Activated CD4-positive, alpha-beta T cell treated with anti-CD3 and anti-CD28 coated beads, Interleukin-2, amount 10 ng/mL, durations not matched to agents 24 days and 14 days (primary cell): ENCODE data around the gene NISCH. TPM values are rescaled to one million over a fixed set of nuclear protein-coding genes. Genes with fewer than 3 reads are reported as not detected.

Source experiments
- DNase-seq: peaks from one replicate; pipeline ENCODE4 v3.0.0; 2022
- H3K27ac Mint-ChIP-seq: one replicate; pipeline ENCODE4 v1.8.0; 2022; ENCODE audit warnings: mild to moderate bottlenecking, mixed read lengths
- H3K27me3 Mint-ChIP-seq: one replicate; pipeline ENCODE4 v1.8.0; 2022; ENCODE audit warnings: mixed read lengths
- H3K36me3 Mint-ChIP-seq: one replicate; pipeline ENCODE4 v1.8.0; 2022; ENCODE audit warnings: low read depth, mild to moderate bottlenecking, mixed read lengths
- H3K4me1 Mint-ChIP-seq: one replicate; pipeline ENCODE4 v1.8.0; 2021; ENCODE audit warnings: mixed read lengths
- H3K4me3 Mint-ChIP-seq: one replicate; pipeline ENCODE4 v1.8.0; 2022; ENCODE audit warnings: mild to moderate bottlenecking, moderate library complexity, mixed read lengths
- H3K9me3 Mint-ChIP-seq: one replicate; pipeline ENCODE4 v1.8.0; 2021; ENCODE audit warnings: mixed read lengths
- intact Hi-C: fragments of 100-400 bp; cut with micrococcal nuclease; formaldehyde crosslinking; loops from one replicate; pipeline ENCODE4 v1.15.1; 2023
- total RNA-seq: library from RNA; stranded (reverse); gene quantifications from 2 replicates; pipeline ENCODE4 v1.2.3, GENCODE V29; 2022

Gene NISCH
- total RNA-seq, 1 donor from 2014 or later: 72.6 TPM

DNA sequence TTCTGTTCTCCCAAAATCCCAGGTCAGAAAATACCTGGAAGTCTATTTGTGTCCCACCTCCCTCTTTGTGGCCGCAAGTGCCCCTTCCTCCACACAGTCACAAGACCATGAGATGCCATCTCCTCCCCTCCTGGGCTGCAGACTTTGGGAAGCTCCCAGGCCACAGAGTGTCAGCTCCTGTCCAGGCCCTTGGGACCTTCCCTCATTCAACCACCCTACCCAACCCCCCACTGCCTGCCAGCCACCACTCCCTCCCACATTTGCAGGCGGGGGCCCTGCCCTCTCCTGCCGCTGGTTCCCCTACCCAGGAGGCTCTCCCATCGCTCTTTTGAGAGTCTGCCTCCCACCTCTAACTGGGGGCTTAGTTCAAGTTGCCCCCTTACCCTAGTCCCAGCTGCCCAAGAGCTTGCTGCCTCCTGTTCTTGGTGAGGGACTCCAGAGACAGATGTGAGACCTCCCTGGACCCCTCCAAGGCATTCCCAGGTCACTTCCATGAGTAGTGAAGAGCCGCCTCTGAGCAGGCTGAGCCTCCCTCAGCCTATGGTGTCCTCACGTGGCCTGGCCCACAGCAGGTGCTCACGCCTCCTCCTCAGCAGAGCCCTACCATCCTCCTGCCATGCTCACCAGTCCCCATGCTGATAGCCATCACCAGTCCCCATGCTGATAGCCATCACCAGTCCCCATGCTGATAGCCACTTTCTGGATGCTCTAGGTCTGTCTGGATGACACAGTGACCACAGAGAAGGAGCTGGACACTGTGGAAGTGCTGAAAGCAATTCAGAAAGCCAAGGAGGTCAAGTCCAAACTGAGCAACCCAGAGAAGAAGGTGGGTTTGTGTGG is 23.9 kb downstream of the NISCH start:
- intact Hi-C loops: no loop called here
- H3K4me3 Mint-ChIP-seq: no peak overlapping the region
- H3K27ac Mint-ChIP-seq: no peak overlapping the region
- no peaks in the 10 kb centered on the region for H3K4me1 Mint-ChIP-seq
- no peak for DNase-seq
- peaks cover 60% of the 10 kb centered on the region for H3K36me3 Mint-ChIP-seq
- no peaks in the 10 kb centered on the region for H3K27me3 Mint-ChIP-seq
- H3K9me3 Mint-ChIP-seq: no peaks in the 10 kb centered on the region

GRCh38 chr3:52479877-52480575 is 24.6 kb downstream of the NISCH start:
- H3K27me3 Mint-ChIP-seq: no peaks in the 10 kb centered on the region

GRCh38 chr3:52480768-52481715 is 25.6 kb downstream of the NISCH start:
- H3K4me1 Mint-ChIP-seq: no peaks in the 10 kb centered on the region

More at GRCh38 chr3:52479877-52480575, 24.6 kb downstream of the NISCH start:
- Mint-ChIP-seq H3K4me1 (no peaks in the 10 kb centered on the region), H3K36me3 (peaks cover 58% of the 10 kb centered on the region), H3K4me3 (no peak overlapping the region), H3K9me3 (no peaks in the 10 kb centered on the region), H3K27ac (no peak overlapping the region)
- intact Hi-C loops: no loop called here
- DNase-seq: no peak

DNA sequence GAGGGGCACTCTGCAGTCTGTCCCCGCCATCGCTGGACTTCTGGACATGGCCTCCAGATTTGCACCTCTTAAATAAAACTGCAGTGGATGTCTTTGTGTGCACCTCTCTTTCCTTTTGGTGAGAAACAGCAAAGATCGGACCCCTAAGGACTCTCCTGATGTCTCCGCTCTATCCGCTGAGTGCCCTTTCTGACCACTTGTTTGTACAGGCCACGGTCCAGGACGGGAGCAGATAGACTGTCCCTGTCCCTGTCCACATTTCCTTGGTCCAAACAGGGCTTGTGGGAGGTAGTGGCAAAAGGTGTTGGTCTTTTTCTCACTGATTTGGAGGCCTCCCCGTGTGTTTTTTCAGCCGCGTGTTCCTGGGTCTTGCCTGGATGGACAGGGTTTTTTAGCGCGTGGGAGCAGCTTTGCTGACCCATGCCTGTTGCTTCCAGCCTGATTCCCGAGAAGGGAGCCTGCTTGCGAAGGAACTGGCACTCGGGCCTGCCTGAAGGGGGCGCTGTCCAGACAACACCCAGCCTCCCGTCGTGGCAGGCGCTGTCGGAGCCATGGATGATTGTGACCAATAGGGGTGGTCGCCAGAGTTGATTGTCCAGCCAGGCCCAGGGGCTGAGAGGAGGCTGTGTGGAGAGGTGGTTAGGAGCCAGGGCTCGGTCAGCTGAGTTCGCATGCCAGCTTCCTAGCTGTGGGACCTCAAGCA is 26.6 kb downstream of the NISCH start:
- Mint-ChIP-seq H3K4me1 (no peaks in the 10 kb centered on the region), H3K36me3 (peaks cover 53% of the 10 kb centered on the region), H3K9me3 (no peaks in the 10 kb centered on the region), H3K4me3 (no peak overlapping the region), H3K27ac (no peak overlapping the region), H3K27me3 (no peaks in the 10 kb centered on the region)
- DNase-seq: peak; percentile 67
- intact Hi-C loops: no loop called here

More at GRCh38 chr3:52480768-52481715, 25.6 kb downstream of the NISCH start:
- no peak for DNase-seq
- Mint-ChIP-seq H3K36me3 (peaks cover 55% of the 10 kb centered on the region), H3K27ac (no peak overlapping the region), H3K4me3 (no peak overlapping the region), H3K9me3 (no peaks in the 10 kb centered on the region), H3K27me3 (no peaks in the 10 kb centered on the region)
- intact Hi-C loops: no loop called here

DNA sequence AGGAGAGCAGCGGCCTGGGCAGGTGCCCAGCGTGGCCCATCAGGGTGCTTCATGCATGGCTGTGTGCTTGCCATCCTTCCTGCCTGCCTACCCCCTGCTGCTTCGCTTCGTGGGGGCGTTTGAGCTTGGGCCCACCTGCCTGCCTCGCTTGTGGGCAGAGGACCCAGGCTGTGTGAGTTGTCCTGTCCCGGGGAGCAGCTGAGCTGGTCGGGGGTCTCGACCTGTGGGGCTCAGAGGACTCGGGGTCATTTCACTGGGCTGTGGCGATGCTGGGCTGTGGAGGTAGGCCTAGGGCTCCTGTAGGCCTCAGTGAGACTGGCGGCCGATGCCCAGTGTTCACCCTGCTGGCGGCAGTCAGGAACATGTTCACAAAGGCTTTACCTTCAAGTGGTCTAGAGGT is 27.7 kb downstream of the NISCH start:
- Mint-ChIP-seq H3K36me3 (peaks cover 50% of the 10 kb centered on the region), H3K9me3 (no peaks in the 10 kb centered on the region), H3K27me3 (no peaks in the 10 kb centered on the region), H3K4me3 (no peak overlapping the region), H3K27ac (no peak overlapping the region), H3K4me1 (no peaks in the 10 kb centered on the region)
- intact Hi-C loops: no loop called here
- DNase-seq: no peak

DNA sequence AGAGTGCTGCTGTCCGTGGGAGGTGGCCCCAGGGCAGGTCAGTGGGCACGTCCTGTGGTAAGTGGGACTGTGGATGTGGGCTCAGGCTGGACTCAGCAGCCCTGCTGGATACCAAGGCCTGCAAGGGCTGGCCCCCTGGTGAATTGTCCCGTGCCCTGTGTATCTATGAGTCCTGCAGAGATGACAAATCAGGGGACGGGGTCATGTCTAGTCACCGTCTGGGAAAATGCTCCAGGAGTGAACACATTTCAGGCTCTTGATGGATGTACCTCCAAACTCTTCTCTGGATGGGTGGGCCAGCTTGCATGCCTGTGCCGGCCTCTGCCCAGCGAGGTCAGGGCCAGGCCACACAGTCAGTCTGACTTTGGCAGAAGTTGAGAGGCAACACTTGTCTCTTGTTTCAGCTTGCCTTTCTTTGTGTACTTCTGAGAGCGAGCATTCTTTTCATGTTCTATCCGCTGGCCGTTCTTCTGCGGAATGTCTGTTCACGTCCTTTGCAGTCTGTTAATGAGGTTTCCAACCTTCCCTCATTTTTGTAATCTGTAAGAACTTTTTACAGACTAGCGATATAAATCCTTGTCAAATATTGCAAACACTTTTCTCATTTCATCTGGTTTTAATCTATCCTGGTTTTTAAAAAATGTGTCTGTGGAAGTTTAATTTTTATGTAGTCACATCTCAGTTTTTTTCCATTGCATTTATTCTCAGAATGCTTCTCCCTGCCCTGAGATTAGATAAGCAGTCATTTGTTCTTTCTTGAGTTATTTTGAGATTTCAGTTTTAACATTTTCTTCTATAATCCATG is 28.4 kb downstream of the NISCH start:
- H3K27me3 Mint-ChIP-seq: no peaks in the 10 kb centered on the region
- H3K36me3 Mint-ChIP-seq: peaks cover 48% of the 10 kb centered on the region
- DNase-seq: no peak
- no peak overlapping the region for H3K27ac Mint-ChIP-seq
- H3K9me3 Mint-ChIP-seq: no peaks in the 10 kb centered on the region
- intact Hi-C loops: no loop called here
- no peaks in the 10 kb centered on the region for H3K4me1 Mint-ChIP-seq
- H3K4me3 Mint-ChIP-seq: no peak overlapping the region

GRCh38 chr3:52484680-52485461 is 29.5 kb downstream of the NISCH start:
- H3K4me1 Mint-ChIP-seq: no peaks in the 10 kb centered on the region
- H3K27ac Mint-ChIP-seq: no peak overlapping the region
- no peak overlapping the region for H3K4me3 Mint-ChIP-seq
- no peaks in the 10 kb centered on the region for H3K9me3 Mint-ChIP-seq
- no peak for DNase-seq
- peaks cover 41% of the 10 kb centered on the region for H3K36me3 Mint-ChIP-seq
- no peaks in the 10 kb centered on the region for H3K27me3 Mint-ChIP-seq
- intact Hi-C loops: no loop called here

GRCh38 chr3:52487050-52487787 is 31.8 kb downstream of the NISCH start:
- H3K4me3 Mint-ChIP-seq: no peak overlapping the region
- H3K4me1 Mint-ChIP-seq: no peaks in the 10 kb centered on the region
- H3K9me3 Mint-ChIP-seq: no peaks in the 10 kb centered on the region
- intact Hi-C loops: no loop called here
- no peak overlapping the region for H3K27ac Mint-ChIP-seq
- no peak for DNase-seq
- H3K27me3 Mint-ChIP-seq: no peaks in the 10 kb centered on the region
- H3K36me3 Mint-ChIP-seq: peaks cover 38% of the 10 kb centered on the region

- H3K4me1 Mint-ChIP-seq: no peaks in the 10 kb centered on the region
- H3K27ac Mint-ChIP-seq: no peak overlapping the region
- H3K9me3 Mint-ChIP-seq: no peaks in the 10 kb centered on the region
- peaks cover 38% of the 10 kb centered on the region for H3K36me3 Mint-ChIP-seq
- H3K4me3 Mint-ChIP-seq: no peak overlapping the region
- H3K27me3 Mint-ChIP-seq: no peaks in the 10 kb centered on the region
- no peak for DNase-seq
- intact Hi-C loops: no loop called here
Measured at GRCh38 chr3:52487788-52488691, 32.6 kb downstream of the NISCH start.

- Mint-ChIP-seq H3K36me3 (peaks cover 36% of the 10 kb centered on the region), H3K4me1 (no peaks in the 10 kb centered on the region)
Measured at GRCh38 chr3:52488746-52489145, 33.3 kb downstream of the NISCH start.

GRCh38 chr3:52489453-52489852 is 34.0 kb downstream of the NISCH start:
- Mint-ChIP-seq H3K27ac (no peak overlapping the region), H3K9me3 (no peaks in the 10 kb centered on the region), H3K4me3 (no peak overlapping the region), H3K36me3 (peaks cover 34% of the 10 kb centered on the region), H3K4me1 (no peaks in the 10 kb centered on the region), H3K27me3 (no peaks in the 10 kb centered on the region)
- intact Hi-C loops: no loop called here
- no peak for DNase-seq

More at GRCh38 chr3:52488746-52489145, 33.3 kb downstream of the NISCH start:
- H3K4me3 Mint-ChIP-seq: no peak overlapping the region
- intact Hi-C loops: no loop called here
- no peaks in the 10 kb centered on the region for H3K27me3 Mint-ChIP-seq
- H3K9me3 Mint-ChIP-seq: no peaks in the 10 kb centered on the region
- H3K27ac Mint-ChIP-seq: no peak overlapping the region
- DNase-seq: no peak
